CD4-positive, CD25-positive, alpha-beta regulatory T cell (primary cell): ENCODE data around the gene PDE4C. TPM values are rescaled to one million over a fixed set of nuclear protein-coding genes. Genes with fewer than 3 reads are reported as not detected.
A peak's percentile ranks its signal among the peaks of the same experiment; 100 is the strongest.

Experiments used
- ATAC-seq, 2 donors: fragments of 150-1000 bp; cut with Tn5 transposase; one replicate each; pipeline ENCODE4 v1.10.0; 2021; ENCODE audit warnings: low read depth in 2 of 2, moderate number of reproducible peaks in 2 of 2, moderate library complexity in 1 of 2
- DNase-seq, 3 donors: peaks; one replicate each; pipeline versions ENCODE4 v3.0.0 to v3.0.0-alpha.2; 2012 to 2022; ENCODE audit warnings: mixed read lengths in 1 of 3
- H3K27ac ChIP-seq: one replicate; pipeline ENCODE4 v1.7.0; 2013; ENCODE audit warnings: mild to moderate bottlenecking, low read length; ENCODE audit not compliant: insufficient read depth, poor library complexity, severe bottlenecking
- H3K27me3 ChIP-seq: one replicate; pipeline ENCODE4 v1.7.0; 2013; ENCODE audit warnings: low read length; ENCODE audit not compliant: control insufficient read depth, insufficient read depth
- H3K36me3 ChIP-seq: one replicate; pipeline ENCODE4 v1.7.0; 2013; ENCODE audit warnings: mild to moderate bottlenecking, low read length, moderate library complexity; ENCODE audit not compliant: control insufficient read depth, insufficient read depth
- H3K4me1 ChIP-seq: 2 replicates; pipeline ENCODE4 v1.7.0; 2013; ENCODE audit warnings: mild to moderate bottlenecking, low read length; ENCODE audit not compliant: insufficient read depth, control insufficient read depth, poor library complexity, severe bottlenecking
- H3K4me3 ChIP-seq: one replicate; pipeline ENCODE4 v1.7.0; 2013; ENCODE audit warnings: low read depth, mild to moderate bottlenecking, low read length, moderate library complexity
- H3K9me3 ChIP-seq, 2 experiments: 1 replicate in 1 of 2; 2 replicates in 1 of 2; pipeline ENCODE4 v1.7.0; 2013; ENCODE audit warnings: low read length in 2 of 2, mild to moderate bottlenecking in 1 of 2, moderate library complexity in 1 of 2; ENCODE audit not compliant: control insufficient read depth in 2 of 2
- H3K27ac Mint-ChIP-seq, 3 donors: one replicate each; pipeline ENCODE4 v1.8.0; 2020 to 2022; ENCODE audit warnings: mild to moderate bottlenecking in 3 of 3, mixed read lengths in 3 of 3, moderate library complexity in 2 of 3
- H3K27me3 Mint-ChIP-seq: one replicate; pipeline ENCODE4 v1.8.0; 2022; ENCODE audit warnings: mild to moderate bottlenecking, mixed read lengths
- H3K36me3 Mint-ChIP-seq: one replicate; pipeline ENCODE4 v1.8.0; 2020; ENCODE audit warnings: mixed read lengths
- H3K4me1 Mint-ChIP-seq, 4 donors: one replicate each; pipeline ENCODE4 v1.8.0; 2020 to 2022; ENCODE audit warnings: mixed read lengths in 4 of 4, mild to moderate bottlenecking in 1 of 4
- H3K4me3 Mint-ChIP-seq, 4 donors: one replicate each; pipeline ENCODE4 v1.8.0; 2020 to 2022; ENCODE audit warnings: mild to moderate bottlenecking in 4 of 4, mixed read lengths in 4 of 4, moderate library complexity in 3 of 4
- H3K9me3 Mint-ChIP-seq, 7 donors: one replicate each; pipeline ENCODE4 v1.8.0; 2020 to 2022; ENCODE audit warnings: mixed read lengths in 7 of 7, mild to moderate bottlenecking in 3 of 7, moderate library complexity in 2 of 7
- polyA plus RNA-seq, 4 donors: library from polyadenylated mRNA; unstranded; fragments of 300-500 nt; fragmentation: Illumina TruSeq; gene quantifications; one replicate each; pipeline ENCODE4 v1.2.3, GENCODE V29; 2021
- total RNA-seq: library from RNA; stranded (reverse); gene quantifications from one replicate; pipeline ENCODE4 v1.2.3, GENCODE V29; 2022

PDE4C gene
- total and polyA plus RNA-seq, 5 donors from 2014 or later, result not detected

DNA sequence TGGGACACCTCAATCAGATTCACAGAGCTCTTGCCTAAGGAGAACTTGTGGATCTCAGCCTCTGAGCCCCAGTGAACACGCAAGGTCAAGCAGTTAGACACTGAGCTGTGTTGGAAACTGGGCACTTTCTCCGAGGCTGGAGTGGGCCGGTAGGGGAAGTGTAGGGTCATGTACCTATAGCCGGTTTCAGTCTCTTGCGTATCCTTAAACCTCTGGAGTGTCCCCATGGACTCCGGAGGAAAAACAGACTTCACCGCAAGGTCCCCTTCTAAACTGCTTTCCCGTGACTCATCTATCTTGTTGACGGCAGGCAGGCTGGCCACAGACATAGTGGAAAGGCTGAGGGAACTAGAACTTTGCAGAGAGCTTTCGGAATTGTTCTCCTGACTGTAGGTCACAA, 36.7 kb upstream of the PDE4C start:
- ATAC-seq (no peak), DNase-seq (no peak)

DNA sequence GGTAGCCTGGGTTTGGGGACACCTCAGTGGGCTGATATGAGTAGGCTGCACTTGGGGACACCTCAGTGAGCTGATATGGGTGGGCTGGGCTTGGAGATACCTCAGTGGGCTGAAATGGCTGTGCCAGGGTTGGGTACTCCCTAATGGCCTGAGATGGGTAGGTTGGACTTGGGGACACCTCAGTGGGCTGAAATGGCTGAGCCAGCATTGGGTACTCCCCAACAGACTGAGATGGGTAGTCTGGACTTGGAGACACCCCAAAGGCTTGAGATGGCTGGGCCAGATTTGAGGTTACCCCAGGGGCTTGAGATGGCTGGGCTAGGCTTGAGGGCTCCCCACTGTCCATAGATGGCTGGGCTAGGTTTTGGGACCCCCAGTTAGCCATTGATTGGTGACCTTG, 35.9 kb upstream of the PDE4C start:
- DNase-seq, result no peak
- H3K36me3 Mint-ChIP-seq, result peaks cover 10% of the 10 kb centered on the region
- no peaks in the 10 kb centered on the region for H3K4me1 ChIP-seq
- ATAC-seq, result no peak
- H3K27ac ChIP-seq, result no peak overlapping the region
- no peak overlapping the region for H3K27ac Mint-ChIP-seq
- H3K4me1 Mint-ChIP-seq, result peaks cover 0 to 2% (median 0%) of the 10 kb centered on the region in 4 donors
- peaks cover 5% of the 10 kb centered on the region for H3K27me3 Mint-ChIP-seq
- H3K4me3 ChIP-seq, result no peak overlapping the region
- peaks cover 13% of the 10 kb centered on the region for H3K36me3 ChIP-seq
- peak overlapping the region in 1 of 4 donors; percentile 25 for H3K4me3 Mint-ChIP-seq
- H3K27me3 ChIP-seq, result no peaks in the 10 kb centered on the region
- H3K9me3 Mint-ChIP-seq, result peaks cover 0 to 2% (median 0%) of the 10 kb centered on the region in 7 donors
- no peaks in the 10 kb centered on the region for H3K9me3 ChIP-seq

More for the DNA sequence above, 36.7 kb upstream of the PDE4C start:
- H3K4me1 ChIP-seq, result no peaks in the 10 kb centered on the region
- no peaks in the 10 kb centered on the region for H3K27me3 ChIP-seq
- Mint-ChIP-seq H3K27ac (no peak overlapping the region), H3K4me1 (peaks cover 0 to 2% (median 0%) of the 10 kb centered on the region in 4 donors), H3K4me3 (no peak overlapping the region), H3K27me3 (peaks cover 5% of the 10 kb centered on the region), H3K9me3 (peaks cover 0 to 2% (median 0%) of the 10 kb centered on the region in 7 donors), H3K36me3 (peaks cover 12% of the 10 kb centered on the region)
- no peak overlapping the region for H3K27ac ChIP-seq
- H3K4me3 ChIP-seq, result no peak overlapping the region
- no peaks in the 10 kb centered on the region for H3K9me3 ChIP-seq
- H3K36me3 ChIP-seq, result peaks cover 18% of the 10 kb centered on the region

DNA sequence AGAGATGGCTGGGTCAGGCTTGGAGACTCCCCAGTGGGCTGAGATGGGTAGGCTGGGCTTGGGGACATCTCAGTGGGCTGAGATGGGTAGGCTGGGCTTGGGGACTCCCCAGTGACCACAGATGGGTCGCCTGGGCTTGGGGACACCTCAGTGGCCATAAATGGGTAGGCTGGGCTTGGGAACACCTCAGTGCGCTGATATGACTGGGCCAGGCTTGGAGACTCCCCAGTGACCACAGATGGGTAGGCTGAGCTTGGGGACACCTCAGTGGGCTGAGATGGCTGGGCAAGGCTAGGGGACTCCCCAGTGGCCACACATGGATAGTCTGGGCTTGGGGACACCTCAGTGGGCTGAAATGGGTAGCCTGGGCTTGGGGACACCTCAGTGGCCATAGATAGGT, 35.2 kb upstream of the PDE4C start:
- Histone ChIP-seq H3K27me3 (no peaks in the 10 kb centered on the region), H3K4me3 (no peak overlapping the region), H3K4me1 (no peaks in the 10 kb centered on the region), H3K27ac (no peak overlapping the region), H3K36me3 (peaks cover 7% of the 10 kb centered on the region), H3K9me3 (no peaks in the 10 kb centered on the region)
- Mint-ChIP-seq H3K4me3 (peak overlapping the region in 1 of 4 donors; percentile 25), H3K36me3 (peaks cover 7% of the 10 kb centered on the region), H3K27me3 (peaks cover 5% of the 10 kb centered on the region), H3K9me3 (peaks cover 0 to 2% (median 0%) of the 10 kb centered on the region in 7 donors), H3K4me1 (peaks cover 0 to 2% (median 0%) of the 10 kb centered on the region in 4 donors), H3K27ac (no peak overlapping the region)
- ATAC-seq (no peak), DNase-seq (no peak)

DNA sequence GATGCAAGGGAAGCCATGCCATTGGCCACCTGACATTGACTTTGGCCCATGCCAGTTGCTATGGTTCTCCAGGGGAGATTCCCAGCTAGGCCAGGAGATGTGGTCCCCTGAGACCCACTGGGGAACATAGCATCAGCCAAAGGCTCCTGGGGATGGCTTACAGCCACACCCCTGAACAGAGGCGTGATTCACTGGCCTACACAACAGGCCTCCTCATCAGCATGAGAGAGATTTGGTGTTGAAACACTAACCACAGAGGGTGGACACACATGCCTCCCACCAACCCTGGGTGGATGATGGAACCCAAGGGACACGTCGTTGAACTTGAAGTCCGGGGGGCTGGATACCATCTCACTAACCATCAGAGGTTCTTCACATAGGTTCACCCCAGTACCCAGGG, 33.7 kb upstream of the PDE4C start:
- H3K4me3 ChIP-seq, result no peak overlapping the region
- H3K9me3 ChIP-seq, result no peaks in the 10 kb centered on the region
- Mint-ChIP-seq H3K9me3 (peaks cover 0 to 2% (median 0%) of the 10 kb centered on the region in 7 donors), H3K27me3 (peaks cover 5% of the 10 kb centered on the region), H3K4me3 (peak overlapping the region in 1 of 4 donors; percentile 38), H3K27ac (no peak overlapping the region), H3K36me3 (no peaks in the 10 kb centered on the region), H3K4me1 (peaks cover 0 to 3% (median 1%) of the 10 kb centered on the region in 4 donors)
- DNase-seq (no peak), ATAC-seq (no peak)
- no peaks in the 10 kb centered on the region for H3K36me3 ChIP-seq
- H3K27me3 ChIP-seq, result no peaks in the 10 kb centered on the region
- no peaks in the 10 kb centered on the region for H3K4me1 ChIP-seq
- no peak overlapping the region for H3K27ac ChIP-seq

DNA sequence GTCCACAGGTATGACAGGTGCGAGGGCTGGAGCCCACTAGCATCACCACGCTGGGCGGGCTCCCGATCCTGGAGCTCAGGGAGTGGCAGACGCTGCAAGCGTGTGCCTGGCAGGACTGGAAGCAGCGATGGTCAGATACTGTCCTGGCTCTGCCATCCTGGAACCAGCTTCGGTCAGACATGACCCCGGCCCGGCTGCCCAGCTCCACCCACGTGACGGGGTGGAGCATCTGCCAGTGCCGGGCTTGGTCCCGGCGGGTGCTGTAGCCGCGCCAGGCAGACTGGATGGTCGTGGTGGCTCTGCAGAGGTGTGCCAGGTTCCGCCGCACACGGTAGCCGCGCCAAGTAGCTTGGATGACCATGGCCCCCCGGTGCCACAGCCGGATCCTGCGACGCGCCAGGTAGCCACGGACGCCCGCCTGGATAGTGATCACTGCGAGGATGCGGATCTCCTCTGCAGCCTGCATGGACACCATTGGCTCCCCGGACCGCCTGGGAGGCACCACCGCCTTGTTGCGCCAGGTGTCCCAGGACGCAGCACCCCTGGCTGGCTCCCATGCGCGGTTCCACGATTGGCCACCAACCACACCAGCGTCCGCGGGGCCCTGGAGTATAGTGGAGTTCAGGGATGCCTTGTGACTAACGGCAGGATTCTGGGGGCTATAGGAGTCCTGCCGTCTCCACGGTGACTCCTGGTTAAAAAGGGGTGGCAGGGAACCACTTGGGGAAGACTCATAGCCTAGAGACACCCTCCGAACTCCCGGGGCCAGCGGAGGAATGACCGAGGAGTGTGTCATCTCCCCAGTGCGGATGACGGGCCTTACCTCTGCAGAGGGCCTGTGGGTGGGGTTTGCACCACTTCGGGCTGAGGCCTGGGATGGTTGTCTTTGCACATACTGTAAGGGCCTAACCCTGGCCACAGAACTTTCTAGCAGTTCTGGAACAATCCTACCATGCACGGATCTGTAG, 31.5 kb upstream of the PDE4C start:
- ATAC-seq, result no peak
- Mint-ChIP-seq H3K36me3 (no peaks in the 10 kb centered on the region), H3K27ac (no peak overlapping the region), H3K4me3 (no peak overlapping the region), H3K4me1 (peaks cover 0 to 3% (median 1%) of the 10 kb centered on the region in 4 donors), H3K9me3 (peaks cover 0 to 5% (median 0%) of the 10 kb centered on the region in 7 donors), H3K27me3 (peaks cover 20% of the 10 kb centered on the region)
- no peak overlapping the region for H3K4me3 ChIP-seq
- H3K27ac ChIP-seq, result no peak overlapping the region
- no peaks in the 10 kb centered on the region for H3K27me3 ChIP-seq
- no peak for DNase-seq
- no peaks in the 10 kb centered on the region for H3K4me1 ChIP-seq
- H3K36me3 ChIP-seq, result no peaks in the 10 kb centered on the region
- H3K9me3 ChIP-seq, result no peaks in the 10 kb centered on the region

DNA sequence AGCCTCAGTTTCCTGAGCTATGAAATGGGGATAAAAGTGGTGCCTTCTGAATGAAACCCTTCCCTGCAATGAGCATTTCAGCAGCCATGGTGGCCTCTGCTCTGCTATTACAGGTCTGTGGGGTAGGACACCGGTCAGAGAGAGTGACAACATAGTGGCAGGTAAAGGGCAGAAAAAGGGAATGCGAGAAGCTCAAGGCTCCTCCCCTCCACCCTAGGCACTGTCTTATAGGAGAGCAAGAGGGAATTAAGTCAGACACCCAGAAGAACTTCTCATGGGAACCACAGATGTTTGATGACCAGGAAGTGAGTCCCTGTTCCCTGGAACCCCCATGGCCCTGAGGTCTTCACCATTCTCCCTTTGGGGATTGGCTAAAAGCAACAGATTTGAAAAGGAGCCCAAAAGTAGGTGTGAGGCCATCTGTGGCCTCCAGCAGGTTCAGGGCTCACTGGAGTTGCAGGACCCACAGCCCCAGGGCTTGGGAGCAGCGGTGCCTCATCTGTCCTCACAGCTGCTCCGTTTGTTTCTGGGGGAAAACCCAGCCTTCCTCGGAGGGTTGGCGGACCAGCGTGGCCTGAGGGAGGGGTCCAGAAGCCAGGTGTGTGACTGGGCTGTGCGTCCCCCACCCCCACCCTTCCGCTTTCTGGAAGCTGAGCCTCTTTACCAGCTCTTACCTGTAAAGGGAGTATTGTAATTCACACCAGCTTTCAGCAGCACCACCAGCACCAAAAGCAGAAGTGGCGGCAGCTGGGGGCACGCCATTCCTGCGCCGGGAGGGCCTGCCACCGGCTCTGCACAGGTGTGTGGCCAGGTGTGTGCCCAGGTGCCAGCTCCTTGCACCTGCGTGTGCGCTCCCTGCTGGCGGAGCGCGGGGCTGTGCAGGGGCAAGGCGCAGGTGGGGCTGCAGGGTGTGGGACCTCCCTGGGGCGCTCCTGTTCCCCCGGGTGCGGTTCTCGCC, 28.6 kb upstream of the PDE4C start:
- DNase-seq (peak in 1 of 3 donors; percentile 24), ATAC-seq (no peak)
- peak overlapping the region in 1 of 3 donors; percentile 13 for H3K27ac Mint-ChIP-seq

DNA sequence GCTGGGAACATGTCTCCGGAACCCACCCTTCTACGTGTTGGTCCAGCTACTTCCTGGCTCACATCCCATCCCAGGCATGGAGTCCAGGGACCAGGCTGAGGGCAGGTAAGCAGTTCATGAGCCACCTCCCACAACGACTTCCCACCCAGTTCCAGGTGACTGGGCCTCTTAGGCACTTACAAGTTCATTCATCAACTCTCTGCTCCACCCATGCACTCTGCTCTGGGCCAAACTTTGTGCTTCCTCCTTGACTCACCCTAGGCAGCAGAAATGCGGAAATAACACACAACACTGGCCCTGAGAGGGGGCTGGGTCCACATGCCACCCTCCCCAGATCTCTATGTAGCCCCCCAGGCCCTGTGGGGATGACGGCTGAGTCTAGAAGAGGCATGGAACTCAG, 27.5 kb upstream of the PDE4C start:
- no peak overlapping the region for H3K27ac ChIP-seq
- no peaks in the 10 kb centered on the region for H3K36me3 ChIP-seq
- H3K4me1 Mint-ChIP-seq, result peaks cover 0 to 7% (median 6%) of the 10 kb centered on the region in 4 donors
- no peak overlapping the region for H3K4me3 Mint-ChIP-seq
- peaks cover 0 to 2% (median 0%) of the 10 kb centered on the region in 7 donors for H3K9me3 Mint-ChIP-seq
- no peak overlapping the region for H3K27ac Mint-ChIP-seq
- H3K4me1 ChIP-seq, result no peaks in the 10 kb centered on the region
- ATAC-seq (peak in 1 of 2 donors; percentile 43), DNase-seq (no peak)
- no peak overlapping the region for H3K4me3 ChIP-seq
- H3K36me3 Mint-ChIP-seq, result no peaks in the 10 kb centered on the region
- H3K27me3 ChIP-seq, result no peaks in the 10 kb centered on the region
- H3K27me3 Mint-ChIP-seq, result peaks cover 23% of the 10 kb centered on the region
- H3K9me3 ChIP-seq, result no peaks in the 10 kb centered on the region

More for the DNA sequence above, 28.6 kb upstream of the PDE4C start:
- Mint-ChIP-seq H3K4me1 (peaks cover 0 to 7% (median 6%) of the 10 kb centered on the region in 4 donors), H3K36me3 (no peaks in the 10 kb centered on the region), H3K27me3 (peaks cover 23% of the 10 kb centered on the region), H3K4me3 (no peak overlapping the region), H3K9me3 (peaks cover 0 to 2% (median 0%) of the 10 kb centered on the region in 7 donors)
- Histone ChIP-seq H3K9me3 (no peaks in the 10 kb centered on the region), H3K4me1 (no peaks in the 10 kb centered on the region), H3K27me3 (no peaks in the 10 kb centered on the region), H3K36me3 (no peaks in the 10 kb centered on the region), H3K27ac (no peak overlapping the region), H3K4me3 (no peak overlapping the region)
